CD1c-positive myeloid dendritic cell (primary cell): ENCODE results near the gene SMARCAL1.

ENCODE experiments used
- DNase-seq: peaks from one replicate; pipeline ENCODE4 v3.0.0-alpha.2; 2016; ENCODE audit errors: extremely low spot score

SMARCAL1 gene

GRCh38 chr2:216475767-216476166 lies 63.5 kb downstream of the SMARCAL1 start:
- peak; percentile 44 for DNase-seq

DNA sequence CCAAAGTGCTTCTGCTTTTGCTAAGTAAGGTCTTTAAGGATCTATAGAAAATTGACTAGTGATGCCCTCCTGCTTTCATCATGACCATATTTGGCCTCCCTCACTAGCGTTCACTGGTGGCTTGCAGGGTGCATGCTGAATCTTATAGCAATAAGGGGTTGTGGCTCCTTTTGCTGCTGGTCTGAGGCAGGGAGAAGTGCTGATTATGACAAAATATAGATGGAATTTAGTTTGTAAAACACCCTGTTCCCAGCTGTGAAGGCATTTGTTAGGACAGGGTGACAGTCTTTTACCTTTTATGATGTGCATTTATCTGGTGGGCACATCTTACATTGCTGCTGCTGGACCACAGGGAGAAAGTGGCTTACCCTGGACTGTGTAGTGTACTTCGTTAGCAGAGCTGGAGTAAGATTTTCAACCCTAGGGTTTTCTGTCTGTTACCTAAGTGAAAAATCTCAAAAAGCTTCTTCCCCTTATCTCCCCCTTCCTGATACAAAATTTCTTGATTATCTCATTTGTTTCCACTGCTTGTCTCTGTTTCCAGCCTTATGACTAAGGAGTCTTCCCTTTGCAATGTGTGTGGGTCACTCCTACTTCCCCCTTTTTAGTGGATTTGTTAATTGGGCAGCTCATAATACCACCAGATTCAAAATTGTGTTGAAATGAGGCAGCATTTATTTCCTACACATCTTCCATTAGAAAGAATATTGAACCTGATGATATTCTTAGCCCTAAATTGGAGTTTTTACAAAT lies 65.2 kb downstream of the SMARCAL1 start:
- DNase-seq: peak; percentile 88

DNA sequence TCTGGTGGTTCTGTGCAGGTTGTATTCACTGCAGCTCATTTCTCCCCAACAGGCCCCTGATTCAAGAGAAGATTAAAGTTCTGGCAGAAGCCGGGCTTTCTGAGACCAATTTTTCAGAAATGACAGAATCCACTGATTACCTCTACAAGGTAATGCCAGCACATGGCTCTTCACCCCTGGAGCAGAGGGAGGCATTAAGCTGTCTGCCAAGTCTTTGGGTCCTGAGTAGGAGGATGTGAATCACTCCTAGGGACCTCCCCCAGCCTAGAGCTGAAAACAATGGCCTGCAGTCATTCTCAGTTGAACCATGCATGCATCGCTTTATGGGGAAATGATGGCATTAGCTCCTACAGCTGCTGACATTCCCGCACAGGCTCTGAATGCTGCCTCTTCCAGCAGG lies 65.9 kb downstream of the SMARCAL1 start:
- peak; percentile 73 for DNase-seq

- DNase-seq: no peak
Measured at GRCh38 chr2:216478791-216479190, 66.5 kb downstream of the SMARCAL1 start.

DNA sequence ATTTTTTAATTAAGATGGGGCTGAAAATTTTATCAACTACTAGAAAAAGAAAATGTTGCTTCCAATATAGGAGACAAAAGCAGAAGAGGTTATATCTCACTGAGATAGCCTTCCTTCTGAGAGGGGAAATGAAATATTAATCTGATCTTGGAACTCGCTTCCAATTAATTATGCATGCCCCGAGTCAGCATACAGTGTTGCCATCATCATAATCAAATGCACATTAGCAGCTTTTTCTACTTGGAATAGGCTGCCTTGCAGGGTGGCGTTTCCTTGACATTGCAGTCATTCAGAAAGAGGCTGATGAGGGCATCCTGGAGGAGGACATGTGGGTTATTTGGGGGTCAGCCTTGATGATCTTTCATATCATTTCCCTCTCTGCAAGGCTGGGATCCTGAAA lies 67.9 kb downstream of the SMARCAL1 start:
- DNase-seq: no peak

DNA sequence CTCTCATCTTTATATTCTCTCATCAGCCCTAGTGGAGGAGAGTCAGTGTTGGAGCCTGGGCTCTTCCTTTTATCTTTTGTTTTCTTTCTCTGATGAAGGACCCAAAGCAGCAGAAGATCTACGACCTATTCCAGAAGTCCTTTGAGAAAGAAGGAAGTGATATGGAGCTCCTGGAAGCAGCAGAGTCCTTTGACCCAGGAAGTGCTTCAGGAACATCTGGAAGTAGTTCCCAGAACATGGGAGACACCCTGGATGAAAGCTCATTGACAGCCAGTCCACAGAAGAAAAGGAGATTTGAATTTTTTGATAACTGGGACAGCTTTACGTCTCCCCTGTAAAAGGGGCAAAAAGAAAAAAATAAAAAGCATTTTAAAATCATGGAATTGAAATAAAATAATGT lies 70.4 kb downstream of the SMARCAL1 start:
- DNase-seq: no peak

- peak; percentile 9 for DNase-seq
Measured at GRCh38 chr2:216485237-216485636, 73.0 kb downstream of the SMARCAL1 start.

- DNase-seq: peak; percentile 90
Measured at GRCh38 chr2:216485745-216486144, 73.5 kb downstream of the SMARCAL1 start.

GRCh38 chr2:216486271-216486670 lies 74.0 kb downstream of the SMARCAL1 start:
- no peak for DNase-seq

- peak; percentile 72 for DNase-seq
Measured at GRCh38 chr2:216486708-216487107, 74.4 kb downstream of the SMARCAL1 start.

- DNase-seq: no peak
Measured at GRCh38 chr2:216490061-216490460, 77.8 kb downstream of the SMARCAL1 start.

DNA sequence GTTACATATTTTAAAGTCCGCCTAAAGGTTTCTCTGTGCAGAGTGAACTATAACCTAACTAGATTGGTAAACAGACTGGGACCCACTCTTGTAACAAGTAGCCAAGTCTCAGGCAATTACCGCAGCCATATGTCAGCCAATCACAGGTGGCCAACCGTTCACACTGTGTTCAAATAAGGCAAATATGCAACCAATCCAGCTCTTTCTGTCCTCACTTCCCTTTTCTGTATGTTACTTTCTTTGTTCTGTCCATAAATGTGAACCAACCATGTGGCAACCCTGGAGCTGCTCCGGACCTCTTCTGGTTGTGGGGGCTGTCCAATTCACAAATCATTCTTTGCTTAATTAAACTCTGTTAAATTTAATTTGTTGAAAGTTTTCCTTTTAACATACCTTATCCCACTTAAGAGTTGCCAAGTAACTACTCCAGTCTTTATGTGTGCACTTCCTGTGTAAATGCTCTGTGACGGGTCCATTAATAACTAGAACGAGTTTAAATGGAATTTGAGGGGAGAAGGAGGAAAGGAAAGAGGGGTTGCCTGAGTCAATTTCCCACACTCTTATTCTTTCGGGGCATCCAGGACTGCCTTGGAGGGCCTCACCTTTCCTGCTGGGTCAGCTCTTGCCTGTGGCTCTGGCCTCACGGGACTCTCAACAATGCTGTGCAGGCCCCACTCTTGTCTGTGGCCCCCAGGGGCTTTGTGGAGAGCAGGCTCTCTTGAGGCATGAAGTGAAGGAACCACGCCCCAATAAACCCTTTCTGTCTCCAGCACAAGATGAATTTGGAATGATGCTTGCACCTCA lies 79.7 kb downstream of the SMARCAL1 start:
- peak; percentile 30 for DNase-seq

GRCh38 chr2:216492597-216493333 lies 80.5 kb downstream of the SMARCAL1 start:
- no peak for DNase-seq

DNA sequence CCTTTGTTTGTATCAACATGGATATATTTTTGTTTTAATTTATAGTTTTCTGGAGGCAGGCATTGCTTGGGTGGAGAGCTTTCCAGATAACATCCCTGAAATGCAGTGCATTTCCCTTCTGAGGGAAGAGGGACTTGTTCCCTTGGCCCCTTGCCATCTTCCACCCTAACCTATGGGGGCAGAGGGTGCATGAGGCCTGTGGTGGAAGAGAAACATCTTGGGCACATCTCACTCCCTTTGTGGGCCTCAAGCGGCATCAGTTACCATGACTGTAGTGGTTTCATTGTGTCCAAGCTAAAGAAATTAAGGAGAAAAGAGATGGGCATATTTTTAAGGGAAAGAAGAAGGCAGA lies 81.0 kb downstream of the SMARCAL1 start:
- DNase-seq: no peak

GRCh38 chr2:216495656-216496055 lies 83.4 kb downstream of the SMARCAL1 start:
- peak; percentile 58 for DNase-seq

DNA sequence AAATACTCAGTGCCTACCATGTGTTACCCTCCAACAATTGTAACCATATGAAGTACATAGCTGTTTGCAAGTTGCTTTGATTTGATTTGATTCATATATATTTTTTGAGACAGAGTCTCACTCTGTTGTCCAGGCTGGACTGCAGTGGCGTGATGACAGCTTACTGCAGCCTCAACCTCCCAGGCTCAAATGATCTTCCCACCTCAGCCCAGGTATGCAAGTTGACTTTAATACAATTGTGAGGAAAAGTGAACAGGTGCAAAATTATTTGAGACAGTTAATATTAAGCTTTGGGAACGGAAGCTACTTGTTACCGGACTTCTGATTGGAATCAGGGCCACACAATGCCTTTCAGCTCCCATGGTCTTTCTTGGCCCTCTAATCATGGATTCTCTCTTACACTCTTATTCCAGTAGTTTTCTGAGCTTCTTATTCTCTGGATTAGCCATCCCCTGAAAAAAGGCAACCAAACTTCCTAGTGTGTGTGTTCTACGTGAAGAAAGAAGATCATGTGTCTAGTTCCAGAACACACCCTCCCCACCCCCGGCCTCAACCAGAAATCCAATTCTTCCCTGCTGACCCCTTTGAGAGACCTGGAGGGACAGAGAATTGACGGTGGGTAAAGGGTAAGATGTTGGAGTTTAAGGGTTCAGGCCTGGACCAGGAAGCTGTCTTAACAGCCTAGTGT lies 85.2 kb downstream of the SMARCAL1 start:
- no peak for DNase-seq

GRCh38 chr2:216498070-216498378 lies 85.7 kb downstream of the SMARCAL1 start:
- no peak for DNase-seq

- peak; percentile 95 for DNase-seq
Measured at GRCh38 chr2:216498379-216499352, 86.4 kb downstream of the SMARCAL1 start, which contains the start of gene RPL37A. TSS of gene RPL37A (plus strand) at chr2:216498844. CDS start at chr2:216498875, 31 bp downstream.

- DNase-seq: no peak
Measured at GRCh38 chr2:216499641-216500218, 87.4 kb downstream of the SMARCAL1 start.

GRCh38 chr2:216500572-216500971 lies 88.3 kb downstream of the SMARCAL1 start:
- DNase-seq: no peak
